ENCODE measurements around the gene INKA2.

DNA sequence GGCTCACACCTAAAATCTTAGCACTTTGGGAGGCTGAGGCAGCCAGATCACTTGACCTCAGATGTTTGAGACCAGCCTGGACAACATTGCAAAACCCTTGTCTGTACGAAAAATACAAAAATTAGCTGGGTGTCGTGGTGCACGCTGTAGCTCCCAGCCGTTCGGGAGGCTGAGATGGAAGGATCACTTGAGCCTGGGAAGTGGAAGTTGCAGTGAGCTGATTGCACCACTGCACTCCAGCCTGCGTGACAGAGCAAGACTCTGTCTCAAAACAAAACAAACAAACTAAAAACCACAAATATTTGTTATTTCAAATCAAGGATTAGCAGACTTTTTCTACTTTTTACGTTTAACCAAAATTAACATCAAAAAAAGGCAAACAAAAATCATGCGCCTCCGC is 31.3 kb downstream of the INKA2 start:
- TF ChIP-seq, protein P1, sequence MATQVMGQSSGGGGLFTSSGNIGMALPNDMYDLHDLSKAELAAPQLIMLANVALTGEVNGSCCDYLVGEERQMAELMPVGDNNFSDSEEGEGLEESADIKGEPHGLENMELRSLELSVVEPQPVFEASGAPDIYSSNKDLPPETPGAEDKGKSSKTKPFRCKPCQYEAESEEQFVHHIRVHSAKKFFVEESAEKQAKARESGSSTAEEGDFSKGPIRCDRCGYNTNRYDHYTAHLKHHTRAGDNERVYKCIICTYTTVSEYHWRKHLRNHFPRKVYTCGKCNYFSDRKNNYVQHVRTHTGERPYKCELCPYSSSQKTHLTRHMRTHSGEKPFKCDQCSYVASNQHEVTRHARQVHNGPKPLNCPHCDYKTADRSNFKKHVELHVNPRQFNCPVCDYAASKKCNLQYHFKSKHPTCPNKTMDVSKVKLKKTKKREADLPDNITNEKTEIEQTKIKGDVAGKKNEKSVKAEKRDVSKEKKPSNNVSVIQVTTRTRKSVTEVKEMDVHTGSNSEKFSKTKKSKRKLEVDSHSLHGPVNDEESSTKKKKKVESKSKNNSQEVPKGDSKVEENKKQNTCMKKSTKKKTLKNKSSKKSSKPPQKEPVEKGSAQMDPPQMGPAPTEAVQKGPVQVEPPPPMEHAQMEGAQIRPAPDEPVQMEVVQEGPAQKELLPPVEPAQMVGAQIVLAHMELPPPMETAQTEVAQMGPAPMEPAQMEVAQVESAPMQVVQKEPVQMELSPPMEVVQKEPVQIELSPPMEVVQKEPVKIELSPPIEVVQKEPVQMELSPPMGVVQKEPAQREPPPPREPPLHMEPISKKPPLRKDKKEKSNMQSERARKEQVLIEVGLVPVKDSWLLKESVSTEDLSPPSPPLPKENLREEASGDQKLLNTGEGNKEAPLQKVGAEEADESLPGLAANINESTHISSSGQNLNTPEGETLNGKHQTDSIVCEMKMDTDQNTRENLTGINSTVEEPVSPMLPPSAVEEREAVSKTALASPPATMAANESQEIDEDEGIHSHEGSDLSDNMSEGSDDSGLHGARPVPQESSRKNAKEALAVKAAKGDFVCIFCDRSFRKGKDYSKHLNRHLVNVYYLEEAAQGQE (IDR thresholded peaks at IDR 0.05; ENCODE audit: insufficient read depth in 1 of 2, low read depth in 2 of 2, low read length in 1 of 2), result no peak
- no peak for TF ChIP-seq POLR2AphosphoS5 (IDR thresholded peaks at IDR 0.05; ENCODE audit: low read depth, low read length)
- TF ChIP-seq, protein P2, sequence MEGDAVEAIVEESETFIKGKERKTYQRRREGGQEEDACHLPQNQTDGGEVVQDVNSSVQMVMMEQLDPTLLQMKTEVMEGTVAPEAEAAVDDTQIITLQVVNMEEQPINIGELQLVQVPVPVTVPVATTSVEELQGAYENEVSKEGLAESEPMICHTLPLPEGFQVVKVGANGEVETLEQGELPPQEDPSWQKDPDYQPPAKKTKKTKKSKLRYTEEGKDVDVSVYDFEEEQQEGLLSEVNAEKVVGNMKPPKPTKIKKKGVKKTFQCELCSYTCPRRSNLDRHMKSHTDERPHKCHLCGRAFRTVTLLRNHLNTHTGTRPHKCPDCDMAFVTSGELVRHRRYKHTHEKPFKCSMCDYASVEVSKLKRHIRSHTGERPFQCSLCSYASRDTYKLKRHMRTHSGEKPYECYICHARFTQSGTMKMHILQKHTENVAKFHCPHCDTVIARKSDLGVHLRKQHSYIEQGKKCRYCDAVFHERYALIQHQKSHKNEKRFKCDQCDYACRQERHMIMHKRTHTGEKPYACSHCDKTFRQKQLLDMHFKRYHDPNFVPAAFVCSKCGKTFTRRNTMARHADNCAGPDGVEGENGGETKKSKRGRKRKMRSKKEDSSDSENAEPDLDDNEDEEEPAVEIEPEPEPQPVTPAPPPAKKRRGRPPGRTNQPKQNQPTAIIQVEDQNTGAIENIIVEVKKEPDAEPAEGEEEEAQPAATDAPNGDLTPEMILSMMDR (IDR thresholded peaks at IDR 0.05), result no peak
- no peak for TF ChIP-seq TCF7L2 (IDR thresholded peaks at IDR 0.05; ENCODE audit: low read depth, low read length)
- no peak for TF ChIP-seq SIN3A (IDR thresholded peaks at IDR 0.05; ENCODE audit: borderline replicate concordance, insufficient read depth, low read depth, low read length)

All from Panc1 (cell line).